GM21360 (cell line): ENCODE results near the gene VEGFA.

Experiments
- ATAC-seq: cut with Tn5 transposase; IDR thresholded peaks from one replicate; pipeline ENCODE4 v1.9.1; 2021; ENCODE audit warnings: mild to moderate bottlenecking, moderate library complexity; ENCODE audit not compliant: unreplicated experiment

The VEGFA gene

DNA sequence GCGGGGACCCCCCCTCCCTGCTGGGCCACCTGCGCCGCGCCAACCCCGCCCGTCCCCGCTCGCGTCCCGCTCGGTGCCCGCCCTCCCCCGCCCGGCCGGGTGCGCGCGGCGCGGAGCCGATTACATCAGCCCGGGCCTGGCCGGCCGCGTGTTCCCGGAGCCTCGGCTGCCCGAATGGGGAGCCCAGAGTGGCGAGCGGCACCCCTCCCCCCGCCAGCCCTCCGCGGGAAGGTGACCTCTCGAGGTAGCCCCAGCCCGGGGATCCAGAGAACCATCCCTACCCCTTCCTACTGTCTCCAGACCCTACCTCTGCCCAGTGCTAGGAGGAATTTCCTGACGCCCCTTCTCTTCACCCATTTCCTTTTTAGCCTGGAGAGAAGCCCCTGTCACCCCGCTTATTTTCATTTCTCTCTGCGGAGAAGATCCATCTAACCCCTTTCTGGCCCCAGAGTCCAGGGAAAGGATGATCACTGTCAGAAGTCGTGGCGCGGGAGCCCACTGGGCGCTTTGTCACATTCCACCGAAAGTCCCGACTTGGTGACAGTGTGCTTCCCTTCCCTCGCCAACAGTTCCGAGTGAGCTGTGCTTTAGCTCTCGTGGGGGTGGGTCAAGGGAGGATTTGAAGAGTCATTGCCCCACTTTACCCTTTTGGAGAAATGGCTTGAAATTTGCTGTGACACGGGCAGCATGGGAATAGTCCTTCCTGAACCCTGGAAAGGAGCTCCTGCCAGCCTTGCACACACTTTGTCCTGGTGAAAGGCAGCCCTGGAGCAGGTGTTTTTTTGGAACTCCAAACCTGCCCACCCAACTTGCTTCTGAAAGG, 2.1 kb downstream of the VEGFA start:
- ATAC-seq: no peak

DNA sequence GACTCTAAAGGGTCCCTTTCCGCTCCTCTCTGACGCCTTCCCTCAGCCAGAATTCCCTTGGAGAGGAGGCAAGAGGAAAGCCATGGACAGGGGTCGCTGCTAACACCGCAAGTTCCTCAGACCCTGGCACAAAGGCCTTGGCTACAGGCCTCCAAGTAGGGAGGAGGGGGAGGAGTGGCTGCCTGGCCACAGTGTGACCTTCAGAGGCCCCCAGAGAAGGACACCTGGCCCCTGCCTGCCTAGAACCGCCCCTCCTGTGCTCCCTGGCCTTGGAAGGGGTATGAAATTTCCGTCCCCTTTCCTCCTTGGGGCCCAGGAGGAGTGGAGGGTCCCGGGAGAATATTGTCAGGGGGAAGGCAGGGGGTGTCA, 2.7 kb downstream of the VEGFA start:
- no peak for ATAC-seq

DNA sequence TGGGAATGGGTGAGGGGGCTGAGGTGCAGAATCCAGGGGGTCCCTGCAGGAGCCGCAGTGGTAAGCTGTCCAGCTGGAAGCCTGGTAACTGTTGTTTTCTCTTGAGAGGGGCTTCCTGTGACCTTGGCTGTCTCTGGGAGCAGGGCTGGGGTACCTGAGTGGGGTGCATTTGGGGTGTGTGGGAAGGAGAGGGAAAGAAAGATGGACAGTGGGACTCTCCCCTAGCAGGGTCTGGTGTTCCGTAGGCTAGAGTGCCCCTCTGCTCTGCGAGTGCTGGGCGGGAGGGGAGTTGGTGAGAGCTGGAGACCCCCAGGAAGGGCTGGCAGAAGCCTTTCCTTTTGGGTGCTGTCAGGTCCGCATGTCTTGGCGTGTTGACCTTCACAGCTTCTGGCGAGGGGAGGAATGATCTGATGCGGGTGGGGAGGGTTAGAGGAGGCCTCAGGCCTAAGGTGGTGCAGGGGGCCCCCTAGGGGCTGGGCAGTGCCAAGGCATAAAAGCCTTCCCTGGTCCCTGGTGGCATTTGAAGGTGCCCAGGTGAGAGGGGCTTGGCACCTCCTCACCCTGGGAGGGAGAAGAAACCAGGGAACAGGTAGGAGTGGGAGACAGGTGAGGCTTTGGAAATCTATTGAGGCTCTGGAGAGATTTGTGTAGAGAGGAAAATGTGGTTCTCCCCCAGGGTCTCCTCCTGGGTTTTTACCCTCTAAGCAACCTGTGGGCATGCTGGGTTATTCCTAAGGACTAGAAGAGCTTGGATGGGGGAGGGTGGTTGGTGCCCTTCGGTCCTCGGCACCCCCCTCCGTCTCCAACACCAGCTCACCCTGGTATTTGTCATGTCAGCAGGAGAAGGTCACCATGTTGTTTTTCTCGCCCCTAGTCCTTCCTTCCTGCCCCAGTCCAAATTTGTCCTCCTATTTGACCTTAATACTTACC, 3.3 kb downstream of the VEGFA start:
- no peak for ATAC-seq

DNA sequence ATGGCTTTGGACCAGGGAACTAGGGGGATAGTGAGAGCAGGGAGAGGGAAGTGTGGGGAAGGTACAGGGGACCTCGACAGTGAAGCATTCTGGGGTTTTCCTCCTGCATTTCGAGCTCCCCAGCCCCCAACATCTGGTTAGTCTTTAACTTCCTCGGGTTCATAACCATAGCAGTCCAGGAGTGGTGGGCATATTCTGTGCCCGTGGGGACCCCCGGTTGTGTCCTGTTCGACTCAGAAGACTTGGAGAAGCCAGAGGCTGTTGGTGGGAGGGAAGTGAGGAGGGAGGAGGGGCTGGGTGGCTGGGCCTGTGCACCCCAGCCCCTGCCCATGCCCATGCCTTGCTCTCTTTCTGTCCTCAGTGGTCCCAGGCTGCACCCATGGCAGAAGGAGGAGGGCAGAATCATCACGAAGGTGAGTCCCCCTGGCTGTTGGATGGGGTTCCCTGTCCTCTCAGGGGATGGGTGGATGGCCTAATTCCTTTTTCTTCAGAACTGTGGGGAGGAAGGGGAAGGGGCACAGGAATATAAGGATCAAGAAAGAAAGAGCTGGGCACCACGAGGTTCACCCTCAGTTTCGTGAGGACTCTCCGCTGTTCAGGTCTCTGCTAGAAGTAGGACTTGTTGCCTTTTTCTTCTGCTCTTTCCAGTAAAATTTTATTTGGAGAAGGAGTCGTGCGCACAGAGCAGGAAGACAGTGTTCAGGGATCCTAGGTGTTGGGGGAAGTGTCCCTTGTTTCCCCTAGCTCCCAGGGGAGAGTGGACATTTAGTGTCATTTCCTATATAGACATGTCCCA, 4.2 kb downstream of the VEGFA start:
- ATAC-seq: no peak

DNA sequence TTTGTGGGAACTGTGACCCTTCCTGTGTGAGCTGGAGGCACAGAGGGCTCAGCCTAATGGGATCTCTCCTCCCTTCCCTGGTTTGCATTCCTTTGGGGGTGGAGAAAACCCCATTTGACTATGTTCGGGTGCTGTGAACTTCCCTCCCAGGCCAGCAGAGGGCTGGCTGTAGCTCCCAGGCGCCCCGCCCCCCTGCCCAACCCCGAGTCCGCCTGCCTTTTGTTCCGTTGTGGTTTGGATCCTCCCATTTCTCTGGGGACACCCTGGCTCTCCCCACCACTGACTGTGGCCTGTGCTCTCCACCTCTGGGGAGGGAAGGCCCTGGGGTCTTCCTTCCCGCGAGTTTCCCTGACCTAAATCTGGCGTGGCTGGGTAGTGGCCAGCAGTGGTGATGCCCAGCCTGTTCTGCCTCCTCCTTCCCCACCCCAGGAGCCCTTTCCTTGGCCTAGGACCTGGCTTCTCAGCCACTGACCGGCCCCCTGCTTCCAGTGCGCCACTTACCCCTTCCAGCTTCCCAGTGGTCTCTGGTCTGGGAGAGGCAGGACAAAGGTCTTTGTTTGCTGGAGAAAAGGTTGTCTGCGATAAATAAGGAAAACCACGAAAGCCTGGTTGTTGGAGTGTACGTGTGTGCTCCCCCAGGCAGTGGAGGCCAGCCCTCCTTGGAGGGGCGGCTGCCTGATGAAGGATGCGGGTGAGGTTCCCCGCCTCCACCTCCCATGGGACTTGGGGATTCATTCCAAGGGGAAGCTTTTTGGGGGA, 4.9 kb downstream of the VEGFA start:
- ATAC-seq: no peak

DNA sequence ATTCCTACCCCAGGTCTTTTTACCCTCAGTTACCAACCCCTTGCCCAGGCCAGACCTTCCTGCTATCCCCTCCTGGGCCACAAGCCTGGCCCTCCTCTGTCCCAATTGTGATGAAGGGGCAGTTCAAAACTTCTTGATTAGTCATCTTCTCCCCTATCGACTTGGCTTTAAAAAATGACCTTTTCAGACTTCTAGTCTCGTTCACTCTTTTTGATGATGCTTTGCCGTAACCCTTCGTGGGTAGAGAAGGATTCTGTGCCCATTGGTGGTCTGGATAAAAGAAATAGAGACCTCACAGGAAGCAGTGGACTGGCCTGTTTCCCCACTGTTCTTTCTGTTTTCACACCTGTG, 5.5 kb downstream of the VEGFA start:
- ATAC-seq: no peak

DNA sequence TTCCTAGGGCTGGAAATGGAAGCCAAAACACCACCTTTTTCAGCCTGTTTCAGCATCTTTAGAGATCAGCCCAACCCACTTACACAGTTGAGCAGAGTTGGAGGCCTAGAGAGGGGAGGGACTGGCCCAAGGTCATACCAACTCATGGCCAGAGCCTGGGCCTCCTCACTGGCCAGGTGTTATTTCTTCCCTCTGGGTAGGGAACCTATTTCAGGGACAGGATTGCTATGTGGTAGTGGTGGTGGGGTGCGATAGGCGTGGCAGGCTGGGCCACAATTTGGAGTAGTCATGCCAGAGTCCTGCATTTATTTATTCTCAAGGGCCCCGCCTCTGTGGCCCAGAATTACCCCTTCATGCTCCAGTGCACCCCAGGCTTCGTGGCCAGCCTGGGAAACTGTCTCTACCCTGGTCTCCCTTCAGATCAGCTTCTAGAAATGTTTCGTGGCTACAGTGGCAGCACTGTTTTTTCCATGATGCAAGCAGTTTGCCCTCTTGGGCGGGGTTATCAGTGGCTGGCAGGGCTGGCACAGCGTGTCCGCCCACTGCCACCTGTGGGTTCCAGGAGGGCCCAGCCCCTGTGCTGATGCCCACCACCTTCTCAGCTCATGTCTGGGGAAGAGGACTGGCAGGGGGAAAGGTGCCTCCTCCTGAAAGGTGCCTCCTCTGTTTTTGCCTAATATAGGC, 6.2 kb downstream of the VEGFA start:
- ATAC-seq: no peak

DNA sequence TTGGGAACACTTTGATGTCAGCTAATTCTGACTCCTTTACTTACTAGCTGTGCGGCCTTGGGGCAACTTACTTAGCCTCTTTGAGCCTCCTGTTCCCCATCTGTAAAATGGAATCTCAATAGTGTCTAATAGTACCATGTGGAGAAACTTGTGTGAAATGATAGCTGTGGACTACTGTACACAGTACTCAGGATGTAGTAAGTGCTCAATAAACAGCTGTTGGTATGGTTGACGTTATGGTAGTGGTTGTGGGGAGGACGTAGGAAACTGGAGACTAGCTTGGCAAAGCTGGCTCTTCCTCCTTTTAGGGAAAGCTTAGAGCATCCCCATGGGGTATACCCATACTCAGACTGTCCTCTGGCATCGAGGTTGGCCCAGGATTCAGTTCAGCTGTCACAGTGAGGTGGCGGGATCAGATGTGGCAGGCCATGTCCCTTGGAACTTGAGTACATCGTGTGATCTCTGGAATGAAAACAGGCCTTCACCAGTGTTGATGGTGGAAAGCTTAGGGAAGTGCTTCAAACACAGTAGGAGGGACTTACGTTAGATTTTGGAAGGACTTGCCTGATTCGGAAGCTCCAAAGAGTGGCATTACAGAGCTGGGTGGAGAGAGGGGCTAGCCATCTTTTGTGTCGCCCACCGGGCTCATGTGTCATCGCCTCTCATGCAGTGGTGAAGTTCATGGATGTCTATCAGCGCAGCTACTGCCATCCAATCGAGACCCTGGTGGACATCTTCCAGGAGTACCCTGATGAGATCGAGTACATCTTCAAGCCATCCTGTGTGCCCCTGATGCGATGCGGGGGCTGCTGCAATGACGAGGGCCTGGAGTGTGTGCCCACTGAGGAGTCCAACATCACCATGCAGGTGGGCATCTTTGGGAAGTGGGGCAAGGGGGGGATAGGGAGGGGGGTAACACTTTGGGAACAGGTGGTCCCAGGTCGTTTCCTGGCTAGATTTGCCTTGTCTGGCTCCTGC, 7.1 kb downstream of the VEGFA start:
- ATAC-seq: no peak

DNA sequence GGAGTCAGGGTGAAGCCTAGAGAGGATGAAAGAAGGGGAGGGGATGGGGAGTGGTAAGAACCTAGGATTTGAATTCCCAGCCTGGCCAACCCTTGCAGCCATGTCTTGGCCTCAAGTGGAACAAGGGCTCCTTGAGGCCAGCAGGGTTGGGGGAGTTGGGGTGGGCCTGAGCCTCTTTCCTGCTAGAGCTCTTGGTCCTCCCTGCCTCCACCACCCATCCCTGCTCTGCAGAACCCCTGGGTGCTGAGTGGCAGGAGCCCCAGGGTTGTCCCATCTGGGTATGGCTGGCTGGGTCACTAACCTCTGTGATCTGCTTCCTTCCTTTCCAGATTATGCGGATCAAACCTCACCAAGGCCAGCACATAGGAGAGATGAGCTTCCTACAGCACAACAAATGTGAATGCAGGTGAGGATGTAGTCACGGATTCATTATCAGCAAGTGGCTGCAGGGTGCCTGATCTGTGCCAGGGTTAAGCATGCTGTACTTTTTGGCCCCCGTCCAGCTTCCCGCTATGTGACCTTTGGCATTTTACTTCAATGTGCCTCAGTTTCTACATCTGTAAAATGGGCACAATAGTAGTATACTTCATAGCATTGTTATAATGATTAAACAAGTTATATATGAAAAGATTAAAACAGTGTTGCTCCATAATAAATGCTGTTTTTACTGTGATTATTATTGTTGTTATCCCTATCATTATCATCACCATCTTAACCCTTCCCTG, 8.3 kb downstream of the VEGFA start:
- no peak for ATAC-seq

DNA sequence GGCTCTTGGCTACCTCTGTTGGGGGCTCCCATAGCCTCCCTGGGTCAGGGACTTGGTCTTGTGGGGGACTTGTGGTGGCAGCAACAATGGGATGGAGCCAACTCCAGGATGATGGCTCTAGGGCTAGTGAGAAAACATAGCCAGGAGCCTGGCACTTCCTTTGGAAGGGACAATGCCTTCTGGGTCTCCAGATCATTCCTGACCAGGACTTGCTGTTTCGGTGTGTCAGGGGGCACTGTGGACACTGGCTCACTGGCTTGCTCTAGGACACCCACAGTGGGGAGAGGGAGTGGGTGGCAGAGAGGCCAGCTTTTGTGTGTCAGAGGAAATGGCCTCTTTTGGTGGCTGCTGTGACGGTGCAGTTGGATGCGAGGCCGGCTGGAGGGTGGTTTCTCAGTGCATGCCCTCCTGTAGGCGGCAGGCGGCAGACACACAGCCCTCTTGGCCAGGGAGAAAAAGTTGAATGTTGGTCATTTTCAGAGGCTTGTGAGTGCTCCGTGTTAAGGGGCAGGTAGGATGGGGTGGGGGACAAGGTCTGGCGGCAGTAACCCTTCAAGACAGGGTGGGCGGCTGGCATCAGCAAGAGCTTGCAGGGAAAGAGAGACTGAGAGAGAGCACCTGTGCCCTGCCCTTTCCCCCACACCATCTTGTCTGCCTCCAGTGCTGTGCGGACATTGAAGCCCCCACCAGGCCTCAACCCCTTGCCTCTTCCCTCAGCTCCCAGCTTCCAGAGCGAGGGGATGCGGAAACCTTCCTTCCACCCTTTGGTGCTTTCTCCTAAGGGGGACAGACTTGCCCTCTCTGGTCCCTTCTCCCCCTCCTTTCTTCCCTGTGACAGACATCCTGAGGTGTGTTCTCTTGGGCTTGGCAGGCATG, 9.2 kb downstream of the VEGFA start:
- no peak for ATAC-seq

DNA sequence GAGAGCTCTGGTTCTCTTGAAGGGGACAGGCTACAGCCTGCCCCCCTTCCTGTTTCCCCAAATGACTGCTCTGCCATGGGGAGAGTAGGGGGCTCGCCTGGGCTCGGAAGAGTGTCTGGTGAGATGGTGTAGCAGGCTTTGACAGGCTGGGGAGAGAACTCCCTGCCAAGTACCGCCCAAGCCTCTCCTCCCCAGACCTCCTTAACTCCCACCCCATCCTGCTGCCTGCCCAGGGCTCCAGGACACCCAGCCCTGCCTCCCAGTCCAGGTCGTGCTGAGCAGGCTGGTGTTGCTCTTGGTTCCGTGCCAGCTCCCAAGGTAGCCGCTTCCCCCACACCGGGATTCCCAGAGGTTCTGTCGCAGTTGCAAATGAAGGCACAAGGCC, 9.8 kb downstream of the VEGFA start:
- no peak for ATAC-seq

DNA sequence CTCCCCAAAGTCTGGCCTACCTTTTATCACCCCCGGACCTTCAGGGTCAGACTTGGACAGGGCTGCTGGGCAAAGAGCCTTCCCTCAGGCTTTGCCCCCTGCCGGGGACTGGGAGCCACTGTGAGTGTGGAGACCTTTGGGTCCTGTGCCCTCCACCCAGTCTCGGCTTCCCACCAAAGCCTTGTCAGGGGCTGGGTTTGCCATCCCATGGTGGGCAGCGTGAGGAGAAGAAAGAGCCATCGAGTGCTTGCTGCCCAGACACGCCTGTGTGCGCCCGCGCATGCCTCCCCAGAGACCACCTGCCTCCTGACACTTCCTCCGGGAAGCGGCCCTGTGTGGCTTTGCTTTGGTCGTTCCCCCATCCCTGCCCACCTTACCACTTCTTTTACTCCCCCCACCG, 10.3 kb downstream of the VEGFA start:
- no peak for ATAC-seq

DNA sequence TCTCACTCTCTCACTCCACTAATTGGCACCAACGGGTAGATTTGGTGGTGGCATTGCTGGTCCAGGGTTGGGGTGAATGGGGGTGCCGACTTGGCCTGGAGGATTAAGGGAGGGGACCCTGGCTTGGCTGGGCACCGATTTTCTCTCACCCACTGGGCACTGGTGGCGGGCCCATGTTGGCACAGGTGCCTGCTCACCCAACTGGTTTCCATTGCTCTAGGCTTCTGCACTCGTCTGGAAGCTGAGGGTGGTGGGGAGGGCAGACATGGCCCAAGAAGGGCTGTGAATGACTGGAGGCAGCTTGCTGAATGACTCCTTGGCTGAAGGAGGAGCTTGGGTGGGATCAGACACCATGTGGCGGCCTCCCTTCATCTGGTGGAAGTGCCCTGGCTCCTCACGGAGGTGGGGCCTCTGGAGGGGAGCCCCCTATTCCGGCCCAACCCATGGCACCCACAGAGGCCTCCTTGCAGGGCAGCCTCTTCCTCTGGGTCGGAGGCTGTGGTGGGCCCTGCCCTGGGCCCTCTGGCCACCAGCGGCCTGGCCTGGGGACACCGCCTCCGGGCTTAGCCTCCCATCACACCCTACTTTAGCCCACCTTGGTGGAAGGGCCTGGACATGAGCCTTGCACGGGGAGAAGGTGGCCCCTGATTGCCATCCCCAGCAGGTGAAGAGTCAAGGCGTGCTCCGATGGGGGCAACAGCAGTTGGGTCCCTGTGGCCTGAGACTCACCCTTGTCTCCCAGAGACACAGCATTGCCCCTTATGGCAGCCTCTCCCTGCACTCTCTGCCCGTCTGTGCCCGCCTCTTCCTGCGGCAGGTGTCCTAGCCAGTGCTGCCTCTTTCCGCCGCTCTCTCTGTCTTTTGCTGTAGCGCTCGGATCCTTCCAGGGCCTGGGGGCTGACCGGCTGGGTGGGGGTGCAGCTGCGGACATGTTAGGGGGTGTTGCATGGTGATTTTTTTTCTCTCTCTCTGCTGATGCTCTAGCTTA, 11.2 kb downstream of the VEGFA start:
- no peak for ATAC-seq

DNA sequence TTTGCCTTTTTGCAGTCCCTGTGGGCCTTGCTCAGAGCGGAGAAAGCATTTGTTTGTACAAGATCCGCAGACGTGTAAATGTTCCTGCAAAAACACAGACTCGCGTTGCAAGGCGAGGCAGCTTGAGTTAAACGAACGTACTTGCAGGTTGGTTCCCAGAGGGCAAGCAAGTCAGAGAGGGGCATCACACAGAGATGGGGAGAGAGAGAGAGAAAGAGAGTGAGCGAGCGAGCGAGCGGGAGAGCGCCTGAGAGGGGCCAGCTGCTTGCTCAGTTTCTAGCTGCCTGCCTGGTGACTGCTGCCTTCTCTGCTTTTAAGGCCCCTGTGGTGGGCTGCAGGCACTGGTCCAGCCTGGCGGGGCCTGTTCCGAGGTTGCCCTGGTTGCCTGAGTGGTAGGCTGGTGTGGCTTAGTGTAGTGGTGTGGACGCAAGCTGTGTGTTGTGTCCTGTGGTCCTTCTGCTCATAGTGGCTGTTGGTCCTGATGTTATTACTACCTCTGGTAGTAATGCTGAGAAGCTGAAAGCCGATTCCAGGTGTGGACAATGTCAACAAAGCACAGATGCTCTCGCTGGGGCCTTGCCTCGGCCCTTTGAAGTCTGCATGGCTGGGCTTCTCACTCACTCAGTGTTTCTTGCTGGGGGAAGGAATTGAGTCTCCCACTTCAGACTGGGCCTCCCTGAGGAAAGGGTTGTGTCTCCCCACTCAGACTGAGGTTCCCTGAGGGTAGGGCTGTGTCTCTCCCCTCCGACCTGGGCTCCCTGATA, 12.1 kb downstream of the VEGFA start:
- no peak for ATAC-seq

DNA sequence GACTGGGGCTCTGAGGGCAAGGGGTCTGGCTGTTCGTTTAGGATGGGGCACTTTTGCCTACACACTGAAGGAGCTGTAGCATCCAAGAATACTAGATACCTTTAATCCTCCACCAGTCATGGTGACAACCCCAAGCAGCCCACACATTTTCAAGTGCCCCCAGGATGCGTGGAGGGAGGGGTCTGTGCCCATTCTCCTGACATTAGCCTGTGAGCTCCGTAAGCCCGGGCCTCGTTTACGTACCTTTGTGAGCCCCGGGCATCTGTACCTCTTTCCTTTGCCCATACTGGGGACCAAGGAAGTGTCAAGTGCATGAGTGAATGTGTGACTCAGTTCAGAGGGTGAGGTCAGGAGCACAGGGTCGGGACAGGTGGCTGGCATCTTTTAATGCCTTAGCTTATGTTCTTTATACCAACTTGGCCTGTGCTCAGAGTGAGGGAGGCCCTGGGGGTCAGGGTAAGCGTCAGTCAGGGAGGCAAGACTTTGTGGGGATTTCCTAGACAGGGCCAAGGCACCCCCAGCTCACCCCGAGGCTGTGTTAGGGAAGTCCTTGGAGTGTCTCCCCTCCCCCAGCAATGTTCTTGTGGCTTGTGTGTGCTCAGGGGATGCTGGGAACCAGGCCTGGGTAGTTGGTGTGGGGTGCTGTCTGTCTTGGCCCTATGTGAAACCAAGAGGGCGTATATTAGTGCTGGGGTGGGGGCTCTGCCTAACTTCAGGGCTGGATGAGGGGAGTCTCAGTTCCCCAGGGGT, 12.9 kb downstream of the VEGFA start:
- ATAC-seq: no peak
